Measurements from ENCODE around the gene DHRS4L2. TPM values are rescaled to one million over a fixed set of nuclear protein-coding genes. Genes with fewer than 3 reads are reported as not detected.
"Not testable (repeated sequence)": the region's sequence is repeated elsewhere in the genome, so short reads cannot be mapped to it uniquely, and the experiment has no call there.

DHRS4L2 gene
- total RNA-seq = 15.7 TPM
- long read RNA-seq, transcript DHRS4L2-202 (5 exons, 1,117 nt) = major isoform, 8 of 14 reads
- long read RNA-seq, partial matches to known transcripts = 2 of 14 reads
- long read RNA-seq, other reads (novel, unspliced or antisense) = 3 of 14 reads

DNA sequence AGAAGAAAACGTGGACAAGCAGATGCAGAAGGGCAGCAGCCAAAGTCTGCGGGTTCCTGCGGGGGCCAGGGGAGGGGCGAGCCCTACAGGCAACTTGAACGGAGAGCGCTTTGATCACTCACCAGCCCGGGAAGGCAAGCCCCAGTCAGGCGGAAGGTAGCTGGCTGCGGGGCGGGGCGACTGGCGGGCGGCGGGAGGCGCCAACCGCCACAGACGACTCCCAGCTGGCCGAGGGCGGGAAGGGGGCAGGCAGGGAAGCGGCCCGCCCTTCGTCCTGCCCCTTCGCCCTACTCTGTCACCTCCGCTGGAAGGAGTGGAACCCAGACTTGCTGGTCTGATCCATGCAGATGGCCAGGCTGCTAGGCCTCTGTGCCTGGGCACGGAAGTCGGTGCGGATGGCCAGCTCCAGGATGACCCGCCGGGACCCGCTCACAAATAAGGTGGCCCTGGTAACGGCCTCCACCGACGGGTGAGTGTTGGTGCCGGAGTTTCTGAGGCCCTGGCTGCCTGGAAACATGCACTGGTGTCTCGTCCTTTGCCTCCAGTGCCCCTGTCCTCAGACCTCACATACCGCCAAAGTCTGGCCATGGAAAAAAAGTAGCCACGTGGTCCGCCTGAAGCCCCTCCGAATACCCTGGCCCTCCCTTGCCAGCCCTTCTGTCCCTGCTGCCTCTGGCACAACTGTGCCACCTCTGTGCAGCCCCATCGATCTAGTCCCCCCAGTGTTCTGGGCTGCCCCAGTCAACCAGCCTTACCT, at the start of gene DHRS4L2:
Gene DHRS4L2, plus strand, starts transcription at position 323 of the 757 bp plus-strand sequence. Its CDS starts 19 bp downstream, at position 342.
- H3K4me3 ChIP-seq = peak within 1 kb of the TSS; percentile 53
- DNase-seq = peak; percentile 83
- intact Hi-C loops (cut with micrococcal nuclease) = not testable (repeated sequence)

DNA sequence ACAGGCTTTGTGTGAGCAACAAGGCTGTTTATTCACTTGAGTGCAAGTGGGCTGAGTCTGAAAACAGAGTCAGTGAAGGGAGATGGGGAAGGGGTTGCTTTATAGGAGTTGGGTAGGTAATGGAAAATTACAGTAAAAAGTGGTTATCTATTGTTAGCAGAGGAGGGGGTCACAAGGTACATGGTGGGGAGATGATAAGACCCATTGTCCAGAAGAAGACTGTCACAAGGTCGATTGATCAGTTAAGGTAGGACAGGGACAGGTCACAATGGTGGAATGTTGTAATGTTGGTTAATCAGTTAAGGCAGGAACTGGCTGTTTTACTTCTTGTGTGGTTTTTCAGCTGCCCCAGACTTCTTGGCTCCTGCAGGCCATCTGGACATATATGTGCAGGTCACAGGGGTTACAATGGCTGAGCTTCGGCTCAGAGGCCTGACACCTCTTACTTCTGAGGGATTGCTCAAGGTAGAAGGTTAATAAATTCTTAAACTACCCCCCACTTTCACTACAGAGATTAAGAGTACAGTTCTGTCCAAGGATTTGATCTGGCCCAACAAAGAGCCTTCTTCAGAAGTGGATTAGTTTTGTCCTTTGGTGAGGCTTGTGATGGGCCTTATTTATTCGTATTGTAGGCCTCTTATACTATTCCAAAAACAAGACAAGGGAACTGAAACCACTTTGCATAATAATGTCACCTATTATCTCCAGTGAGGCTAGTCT, 49.0 kb upstream of the DHRS4L2 start:
- no peak overlapping the region for H3K4me3 ChIP-seq
- intact Hi-C loops (cut with micrococcal nuclease) = no loop called here
- DNase-seq = no peak
- no peaks in the 10 kb centered on the region for H3K9me3 ChIP-seq (replicated peaks)
- H3K4me1 ChIP-seq = no peaks in the 10 kb centered on the region
- TF ChIP-seq, protein P1, sequence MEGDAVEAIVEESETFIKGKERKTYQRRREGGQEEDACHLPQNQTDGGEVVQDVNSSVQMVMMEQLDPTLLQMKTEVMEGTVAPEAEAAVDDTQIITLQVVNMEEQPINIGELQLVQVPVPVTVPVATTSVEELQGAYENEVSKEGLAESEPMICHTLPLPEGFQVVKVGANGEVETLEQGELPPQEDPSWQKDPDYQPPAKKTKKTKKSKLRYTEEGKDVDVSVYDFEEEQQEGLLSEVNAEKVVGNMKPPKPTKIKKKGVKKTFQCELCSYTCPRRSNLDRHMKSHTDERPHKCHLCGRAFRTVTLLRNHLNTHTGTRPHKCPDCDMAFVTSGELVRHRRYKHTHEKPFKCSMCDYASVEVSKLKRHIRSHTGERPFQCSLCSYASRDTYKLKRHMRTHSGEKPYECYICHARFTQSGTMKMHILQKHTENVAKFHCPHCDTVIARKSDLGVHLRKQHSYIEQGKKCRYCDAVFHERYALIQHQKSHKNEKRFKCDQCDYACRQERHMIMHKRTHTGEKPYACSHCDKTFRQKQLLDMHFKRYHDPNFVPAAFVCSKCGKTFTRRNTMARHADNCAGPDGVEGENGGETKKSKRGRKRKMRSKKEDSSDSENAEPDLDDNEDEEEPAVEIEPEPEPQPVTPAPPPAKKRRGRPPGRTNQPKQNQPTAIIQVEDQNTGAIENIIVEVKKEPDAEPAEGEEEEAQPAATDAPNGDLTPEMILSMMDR (IDR thresholded peaks at IDR 0.05; ENCODE audit: borderline replicate concordance) = no peak
- H3K27me3 ChIP-seq (ENCODE audit: low read depth) = no peaks in the 10 kb centered on the region
- peaks cover 26% of the 10 kb centered on the region for H3K36me3 ChIP-seq
- no peak overlapping the region for H3K27ac ChIP-seq (replicated peaks)

More for the DNA sequence above, at the start of gene DHRS4L2:
- not testable (repeated sequence) for H3K36me3 ChIP-seq; H3K9me3 ChIP-seq (replicated peaks); H3K4me1 ChIP-seq; H3K27me3 ChIP-seq (ENCODE audit: low read depth)
- peak within 1 kb of the TSS; percentile 48 for H3K27ac ChIP-seq (replicated peaks)

DNA sequence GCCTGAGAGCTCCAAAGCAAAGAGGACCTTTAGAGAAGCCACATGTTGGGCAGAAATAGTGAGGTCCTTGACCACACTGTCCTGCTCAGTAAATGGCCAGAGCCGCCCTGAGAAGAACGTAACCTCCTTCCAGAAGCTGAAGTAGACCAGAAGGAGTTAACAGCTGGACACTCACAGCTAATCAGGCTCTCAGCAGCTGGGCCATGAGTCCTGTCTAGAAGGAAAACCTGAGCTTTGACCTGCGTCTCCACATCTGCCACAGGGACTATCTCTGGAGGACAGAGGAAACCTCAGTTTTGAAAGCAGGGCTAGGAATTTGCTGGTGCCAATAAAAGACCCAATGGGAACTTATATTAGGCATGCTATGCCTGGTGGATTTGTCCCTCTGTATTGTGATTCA, 47.5 kb upstream of the DHRS4L2 start:
- Histone ChIP-seq H3K4me3 (no peak overlapping the region), H3K9me3 (replicated peaks) (no peaks in the 10 kb centered on the region), H3K27ac (replicated peaks) (no peak overlapping the region), H3K27me3 (ENCODE audit: low read depth) (no peaks in the 10 kb centered on the region), H3K36me3 (peaks cover 26% of the 10 kb centered on the region), H3K4me1 (no peaks in the 10 kb centered on the region)
- DNase-seq = no peak
- TF ChIP-seq, protein P1 (IDR thresholded peaks at IDR 0.05; ENCODE audit: borderline replicate concordance) = no peak
- intact Hi-C loops (cut with micrococcal nuclease) = no loop called here

DNA sequence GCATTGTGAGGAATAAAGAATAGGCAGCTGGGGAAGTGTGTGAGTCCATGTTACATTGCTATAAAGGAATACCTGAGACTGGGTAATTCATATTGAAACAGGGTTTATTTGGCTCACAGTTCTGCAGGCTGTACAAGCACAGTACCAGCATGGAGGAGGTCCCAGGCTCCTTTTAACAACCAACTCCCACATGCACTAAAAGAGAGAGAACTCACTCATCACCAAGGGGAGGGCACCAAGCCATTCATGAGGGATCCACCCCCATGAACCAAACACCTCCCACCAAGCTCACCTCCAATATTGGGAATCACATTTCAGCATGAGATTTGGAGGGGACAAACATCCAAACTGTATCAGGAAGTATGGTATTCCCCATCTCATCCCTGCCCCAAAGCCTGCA, 47.1 kb upstream of the DHRS4L2 start:
- Histone ChIP-seq H3K9me3 (replicated peaks) (no peaks in the 10 kb centered on the region), H3K4me3 (no peak overlapping the region), H3K36me3 (peaks cover 26% of the 10 kb centered on the region), H3K4me1 (no peaks in the 10 kb centered on the region), H3K27me3 (ENCODE audit: low read depth) (no peaks in the 10 kb centered on the region), H3K27ac (replicated peaks) (no peak overlapping the region)
- DNase-seq = no peak
- intact Hi-C loops (cut with micrococcal nuclease) = no loop called here
- TF ChIP-seq, protein P1 (IDR thresholded peaks at IDR 0.05; ENCODE audit: borderline replicate concordance) = no peak

DNA sequence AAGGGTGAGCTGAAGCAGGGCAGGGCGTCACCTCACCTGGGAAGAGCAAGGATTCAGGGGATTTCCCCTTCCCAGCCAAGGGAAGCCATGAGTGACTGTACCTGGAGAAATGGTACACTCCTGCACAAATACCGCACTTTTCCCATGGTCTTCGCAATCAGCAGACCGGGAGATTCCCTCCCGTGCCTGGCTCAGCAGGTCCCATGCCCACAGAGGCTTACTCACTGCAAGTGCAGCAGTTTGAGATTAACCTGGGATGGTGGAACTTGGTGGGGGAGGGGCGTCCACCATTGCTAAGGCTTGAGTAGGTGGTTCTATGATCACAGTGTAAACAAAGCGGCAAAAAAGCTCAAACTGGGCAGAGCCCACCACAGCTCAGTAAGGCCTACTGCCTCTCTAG, 46.1 kb upstream of the DHRS4L2 start:
- H3K27ac ChIP-seq (replicated peaks) = no peak overlapping the region
- intact Hi-C loops (cut with micrococcal nuclease) = no loop called here
- DNase-seq = no peak
- no peaks in the 10 kb centered on the region for H3K9me3 ChIP-seq (replicated peaks)
- peaks cover 26% of the 10 kb centered on the region for H3K36me3 ChIP-seq
- H3K4me3 ChIP-seq = no peak overlapping the region
- H3K4me1 ChIP-seq = no peaks in the 10 kb centered on the region
- TF ChIP-seq, protein P1 (IDR thresholded peaks at IDR 0.05; ENCODE audit: borderline replicate concordance) = no peak
- H3K27me3 ChIP-seq (ENCODE audit: low read depth) = no peaks in the 10 kb centered on the region

DNA sequence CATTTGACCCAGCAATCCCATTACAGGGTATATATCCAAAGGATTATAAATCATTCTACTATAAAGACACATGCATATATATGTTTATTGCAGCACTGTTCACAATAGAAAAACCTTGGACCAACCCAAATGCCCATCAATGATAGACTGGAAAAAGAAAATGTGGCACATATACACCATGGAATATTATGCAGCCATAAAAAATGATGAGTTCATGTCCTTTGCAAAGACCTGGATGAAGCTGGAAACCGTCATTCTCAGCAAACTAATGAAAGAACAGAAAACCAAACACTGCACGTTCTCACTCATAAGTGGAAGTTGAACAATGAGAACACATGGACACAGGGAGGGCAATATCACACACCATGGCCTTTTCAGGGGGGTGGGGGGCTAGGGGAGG, 39.7 kb upstream of the DHRS4L2 start:
- H3K4me3 ChIP-seq; H3K27me3 ChIP-seq (ENCODE audit: low read depth); DNase-seq; H3K27ac ChIP-seq (replicated peaks); intact Hi-C loops (cut with micrococcal nuclease); H3K36me3 ChIP-seq; H3K9me3 ChIP-seq (replicated peaks): not testable (repeated sequence)
- peaks cover 19% of the 10 kb centered on the region for H3K4me1 ChIP-seq

Measured in left ventricle myocardium inferior (tissue), 1 donor.